ENCODE data around the gene KCNJ5.

- TF ChIP-seq TAF1 (IDR thresholded peaks at IDR 0.05; ENCODE audit: low read depth) (no peak), RAD21 (IDR thresholded peaks at IDR 0.05; ENCODE audit: low read depth) (no peak), CEBPB (IDR thresholded peaks at IDR 0.05) (no peak), EP300 (IDR thresholded peaks at IDR 0.05; ENCODE audit: borderline replicate concordance) (no peak), TCF12 (IDR thresholded peaks at IDR 0.05; ENCODE audit: low read depth) (no peak), USF1 (IDR thresholded peaks at IDR 0.05) (no peak), TEAD4 (IDR thresholded peaks at IDR 0.05) (no peak), FOXM1 (IDR thresholded peaks at IDR 0.05; ENCODE audit: borderline replicate concordance, low read depth) (no peak)
Measured at GRCh38 chr11:128879817-128880216, 11.3 kb upstream of the KCNJ5 start.
